ENCODE data around the gene ELP2. TPM values are rescaled to one million over a fixed set of nuclear protein-coding genes. Genes with fewer than 3 reads are reported as not detected.
"Not testable (repeated sequence)": the region's sequence is repeated elsewhere in the genome, so short reads cannot be mapped to it uniquely, and the experiment has no call there.

ELP2 gene
- total RNA-seq, 1 experiment from 2014 or later: 92.2 TPM

DNA sequence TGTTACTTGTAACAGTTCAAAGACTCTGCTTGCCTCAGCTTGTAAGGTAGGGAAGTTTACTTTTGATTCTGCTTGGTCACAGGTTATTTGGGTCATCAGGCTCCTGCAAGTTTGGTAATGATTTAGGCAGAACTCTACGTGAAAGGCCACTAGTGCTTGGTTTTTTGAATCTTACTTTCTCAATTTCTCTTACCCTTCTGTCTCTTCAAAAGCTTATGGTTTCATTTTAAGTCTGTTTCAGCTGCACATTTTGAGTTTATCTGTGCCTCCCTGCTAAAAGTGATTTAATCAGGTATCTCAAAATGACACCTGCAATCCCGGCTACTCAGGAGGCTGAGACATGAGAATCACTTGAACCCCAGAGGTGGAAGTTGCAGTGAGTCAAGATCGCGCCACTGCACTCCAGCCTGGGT lies 31.3 kb downstream of the ELP2 start:
- no peak for DNase-seq
- H3K36me3 ChIP-seq (replicated peaks; ENCODE audit: control insufficient read depth, insufficient read depth, low read length): peaks cover 29% of the 10 kb centered on the region

DNA sequence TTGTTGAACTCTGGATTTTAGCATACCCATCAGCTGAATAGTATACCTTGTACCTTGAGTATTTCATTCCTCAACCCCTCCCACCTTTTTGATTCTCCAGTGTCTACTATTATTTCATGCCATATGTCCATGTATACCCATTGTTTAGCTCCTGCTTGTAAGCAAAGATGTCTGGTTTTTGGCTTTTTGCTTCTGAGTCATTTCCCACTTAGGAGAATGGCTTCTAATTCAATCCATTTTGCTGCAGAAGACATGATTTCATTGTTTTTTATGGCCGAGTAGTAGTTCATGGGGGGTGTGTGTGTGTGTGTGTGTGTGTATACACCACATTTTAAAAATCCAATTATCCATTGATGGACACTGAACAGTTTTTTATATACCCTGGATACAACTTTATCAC lies 33.3 kb downstream of the ELP2 start:
- no peak for DNase-seq
- H3K27me3 ChIP-seq (ENCODE audit: control insufficient read depth, insufficient read depth, low read length): no peaks in the 10 kb centered on the region
- peaks cover 23% of the 10 kb centered on the region for H3K36me3 ChIP-seq (replicated peaks; ENCODE audit: control insufficient read depth, insufficient read depth, low read length)
- no peak overlapping the region for H3K4me3 ChIP-seq (ENCODE audit: insufficient read depth, low read depth, low read length)

More for the DNA sequence above, 31.3 kb downstream of the ELP2 start:
- Histone ChIP-seq H3K4me3 (ENCODE audit: insufficient read depth, low read depth, low read length) (no peak overlapping the region), H3K27me3 (ENCODE audit: control insufficient read depth, insufficient read depth, low read length) (no peaks in the 10 kb centered on the region)

DNA sequence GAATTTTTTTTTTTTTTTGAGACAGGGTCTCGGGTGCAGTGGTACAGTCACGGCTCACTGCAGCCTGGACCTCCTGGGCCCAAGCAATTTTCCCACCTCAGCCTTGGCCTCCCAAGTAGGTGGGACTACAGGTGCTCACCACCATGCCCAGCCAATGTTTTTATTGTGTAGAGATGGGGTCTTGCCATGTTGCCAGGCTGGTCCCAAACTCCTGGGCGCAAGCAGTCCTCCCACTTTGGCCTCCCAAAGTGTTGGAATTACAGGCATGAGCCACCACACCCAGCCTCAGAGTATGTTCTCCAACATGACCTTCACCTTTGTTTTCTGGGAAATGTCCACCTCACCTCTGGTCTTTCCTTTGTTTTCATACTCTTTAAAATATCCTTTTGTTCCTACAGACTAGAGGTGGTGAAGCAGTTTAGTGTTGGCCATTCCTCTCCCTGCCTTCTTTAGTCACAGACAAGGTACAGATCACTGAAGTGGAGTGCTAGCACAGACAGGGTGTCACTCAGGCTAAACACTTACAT lies 38.1 kb downstream of the ELP2 start:
- H3K27me3 ChIP-seq (ENCODE audit: control insufficient read depth, insufficient read depth, low read length): no peaks in the 10 kb centered on the region
- H3K4me3 ChIP-seq (ENCODE audit: insufficient read depth, low read depth, low read length): no peak overlapping the region
- DNase-seq: no peak
- peaks cover 32% of the 10 kb centered on the region for H3K36me3 ChIP-seq (replicated peaks; ENCODE audit: control insufficient read depth, insufficient read depth, low read length)

DNA sequence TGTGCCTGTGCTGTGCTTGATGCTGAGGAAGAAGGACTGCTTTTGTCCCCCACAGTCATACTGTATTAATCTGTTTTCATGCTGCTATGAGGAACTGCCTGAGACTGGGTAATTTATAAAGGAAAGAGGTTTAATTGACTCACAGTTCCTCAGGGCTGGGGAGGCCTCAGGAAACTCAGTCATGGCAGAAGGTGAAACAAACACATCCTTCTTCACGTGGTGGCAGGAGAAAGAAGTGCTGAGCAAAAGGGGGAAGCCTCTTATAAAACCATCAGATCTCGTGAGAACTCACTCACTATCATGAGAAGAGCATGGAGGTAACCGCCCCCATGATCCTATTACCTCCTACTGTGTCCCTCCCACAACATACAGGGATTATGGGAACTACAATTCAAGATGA lies 38.6 kb downstream of the ELP2 start:
- peaks cover 32% of the 10 kb centered on the region for H3K36me3 ChIP-seq (replicated peaks; ENCODE audit: control insufficient read depth, insufficient read depth, low read length)
- H3K4me3 ChIP-seq (ENCODE audit: insufficient read depth, low read depth, low read length); H3K27me3 ChIP-seq (ENCODE audit: control insufficient read depth, insufficient read depth, low read length); DNase-seq: not testable (repeated sequence)

DNA sequence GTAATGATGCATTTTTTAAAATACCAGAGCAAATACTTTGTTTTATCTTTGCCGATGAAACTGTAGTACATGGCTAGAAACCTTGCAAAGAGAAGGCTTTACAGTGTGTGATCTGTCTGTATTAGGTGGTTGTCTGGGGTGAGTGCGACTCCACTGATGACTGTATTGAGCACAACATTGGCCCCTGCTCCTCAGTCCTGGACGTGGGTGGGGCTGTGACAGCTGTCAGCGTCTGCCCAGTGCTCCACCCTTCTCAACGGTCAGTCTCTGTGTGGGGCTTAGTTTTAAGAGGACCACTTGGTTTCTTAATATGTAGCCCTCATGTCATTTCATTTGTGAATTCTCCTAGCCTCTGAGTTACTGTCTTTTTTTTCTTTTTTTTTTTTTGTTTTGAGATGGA lies 40.2 kb downstream of the ELP2 start:
- H3K4me3 ChIP-seq (ENCODE audit: insufficient read depth, low read depth, low read length): no peak overlapping the region
- H3K27me3 ChIP-seq (ENCODE audit: control insufficient read depth, insufficient read depth, low read length): no peaks in the 10 kb centered on the region
- H3K36me3 ChIP-seq (replicated peaks; ENCODE audit: control insufficient read depth, insufficient read depth, low read length): peaks cover 32% of the 10 kb centered on the region
- no peak for DNase-seq

DNA sequence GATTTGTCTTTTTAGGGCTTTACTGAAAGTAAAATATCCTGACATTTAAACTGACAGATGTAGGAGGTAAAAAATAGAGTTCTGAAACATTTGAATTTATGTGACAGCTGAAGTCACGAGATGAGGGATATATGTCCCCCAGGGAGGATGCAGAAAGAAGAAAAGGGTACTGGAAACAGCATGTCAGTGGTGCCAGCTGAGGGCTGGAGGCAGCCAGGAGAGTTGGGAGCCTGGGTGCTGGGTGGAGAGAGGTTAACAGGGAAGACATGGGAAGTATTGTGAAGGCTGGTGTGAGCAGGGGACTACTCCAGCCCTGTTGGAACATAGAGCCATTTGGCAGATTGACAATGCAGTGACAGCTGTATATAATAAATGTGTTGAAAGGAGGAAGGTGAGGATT lies 45.8 kb downstream of the ELP2 start:
- H3K4me3 ChIP-seq (ENCODE audit: insufficient read depth, low read depth, low read length): no peak overlapping the region
- no peaks in the 10 kb centered on the region for H3K27me3 ChIP-seq (ENCODE audit: control insufficient read depth, insufficient read depth, low read length)
- no peak for DNase-seq
- peaks cover 24% of the 10 kb centered on the region for H3K36me3 ChIP-seq (replicated peaks; ENCODE audit: control insufficient read depth, insufficient read depth, low read length)

DNA sequence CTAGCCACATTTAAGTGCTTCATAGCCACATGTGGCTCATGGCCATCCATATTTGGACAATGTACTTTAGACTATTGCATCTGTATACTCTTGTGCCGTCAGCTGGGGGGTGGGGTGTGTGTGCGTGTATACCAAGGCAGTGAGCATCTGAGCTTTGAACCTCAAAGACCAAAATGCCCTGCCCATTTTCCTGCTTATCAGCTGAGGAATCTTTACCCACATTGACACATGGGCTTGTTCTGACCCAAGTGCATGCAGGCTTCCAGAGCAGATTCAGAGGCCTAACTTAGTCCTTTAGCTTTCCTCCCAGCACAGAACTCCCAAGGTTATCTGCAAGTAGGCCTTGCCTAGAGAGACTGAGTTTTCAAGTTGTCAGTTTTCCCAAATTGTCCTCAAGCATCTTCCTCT lies 46.5 kb downstream of the ELP2 start:
- no peak overlapping the region for H3K4me3 ChIP-seq (ENCODE audit: insufficient read depth, low read depth, low read length)
- no peaks in the 10 kb centered on the region for H3K27me3 ChIP-seq (ENCODE audit: control insufficient read depth, insufficient read depth, low read length)
- peaks cover 19% of the 10 kb centered on the region for H3K36me3 ChIP-seq (replicated peaks; ENCODE audit: control insufficient read depth, insufficient read depth, low read length)
- no peak for DNase-seq

DNA sequence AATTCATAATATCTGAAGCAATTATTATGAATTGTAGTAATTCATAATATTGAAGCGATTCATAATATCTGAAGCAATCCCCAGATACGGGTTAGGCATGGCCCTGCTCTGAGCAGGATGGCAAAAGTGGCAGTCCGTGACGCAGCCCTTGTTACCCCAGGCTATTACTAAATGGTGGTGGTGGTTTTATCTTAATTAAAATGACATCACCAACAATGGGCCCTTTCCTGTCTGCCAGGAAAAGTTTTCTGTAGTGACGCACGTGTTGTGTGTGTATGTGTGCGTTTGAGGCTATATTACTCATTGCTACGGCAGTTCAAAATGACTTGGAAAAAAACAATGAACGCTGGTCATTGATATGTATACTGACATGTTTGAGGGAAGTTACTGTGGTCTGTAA lies 47.0 kb downstream of the ELP2 start:
- peaks cover 15% of the 10 kb centered on the region for H3K36me3 ChIP-seq (replicated peaks; ENCODE audit: control insufficient read depth, insufficient read depth, low read length)
- no peak for DNase-seq
- H3K27me3 ChIP-seq (ENCODE audit: control insufficient read depth, insufficient read depth, low read length): no peaks in the 10 kb centered on the region

DNA sequence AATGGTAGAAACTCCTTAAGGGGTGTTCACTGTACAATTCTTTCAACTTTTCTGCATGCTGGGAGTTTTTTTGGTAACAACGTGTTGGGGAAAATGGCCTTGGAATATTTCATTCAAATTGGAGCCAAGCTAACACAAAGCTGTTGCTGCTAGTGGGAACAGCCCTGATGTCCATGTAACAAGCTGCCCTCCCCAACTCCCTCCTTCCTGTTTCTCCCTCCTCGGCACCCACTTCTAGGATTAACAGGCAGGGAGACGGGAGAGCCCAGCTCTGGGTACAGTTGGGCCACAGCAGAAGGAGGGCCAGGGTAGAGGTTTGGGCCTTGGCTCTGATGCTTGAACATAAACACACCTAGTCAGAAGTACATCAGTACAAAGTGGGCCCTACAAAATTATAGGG lies 48.2 kb downstream of the ELP2 start:
- no peak for DNase-seq

More for the DNA sequence above, 47.0 kb downstream of the ELP2 start:
- no peak overlapping the region for H3K4me3 ChIP-seq (ENCODE audit: insufficient read depth, low read depth, low read length)

DNA sequence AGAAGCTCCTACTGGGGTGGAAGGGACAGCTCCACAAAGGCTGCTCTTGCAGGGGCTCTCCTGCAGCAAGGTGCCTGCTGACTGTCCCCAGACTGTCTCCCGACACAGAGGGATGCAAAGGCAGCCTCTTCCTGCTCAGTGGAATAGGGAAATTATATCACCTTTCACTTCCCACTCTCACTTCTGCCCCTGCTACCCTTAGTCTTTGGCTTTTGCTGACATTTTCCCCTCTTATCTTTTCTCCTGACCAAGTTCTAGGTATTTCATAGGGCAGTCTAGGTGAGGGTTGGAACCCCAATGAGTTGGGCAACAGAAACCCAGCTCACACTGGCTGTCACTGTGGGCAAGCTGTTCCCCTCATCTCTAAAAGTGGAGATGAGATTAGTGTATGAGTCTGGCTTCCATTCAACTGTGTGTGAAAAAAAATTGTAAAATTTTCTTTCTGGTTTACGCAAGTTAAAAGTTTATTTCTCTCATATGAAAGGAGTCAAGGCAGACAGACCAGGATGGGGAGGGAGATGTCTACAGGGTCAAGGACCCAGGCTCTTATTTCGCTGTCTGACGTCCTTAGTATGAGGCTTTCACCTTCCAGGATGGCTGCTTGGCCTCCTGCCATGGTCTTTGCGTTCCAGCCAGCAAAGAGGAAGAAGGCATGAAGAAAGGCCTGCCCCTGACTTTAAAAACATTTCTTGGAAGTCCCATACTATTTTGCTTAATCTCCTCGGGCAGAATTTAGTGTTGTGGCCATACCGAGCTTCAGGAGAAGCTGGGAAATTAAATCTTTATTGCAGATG lies 50.1 kb downstream of the ELP2 start:
- H3K36me3 ChIP-seq (replicated peaks; ENCODE audit: control insufficient read depth, insufficient read depth, low read length): peaks cover 7% of the 10 kb centered on the region
- H3K27me3 ChIP-seq (ENCODE audit: control insufficient read depth, insufficient read depth, low read length): no peaks in the 10 kb centered on the region; the same call in 1 of the 2 replicates
- no peak overlapping the region for H3K4me3 ChIP-seq (ENCODE audit: insufficient read depth, low read depth, low read length)
- no peak for DNase-seq

More for the DNA sequence above, 48.2 kb downstream of the ELP2 start:
- Histone ChIP-seq H3K27me3 (ENCODE audit: control insufficient read depth, insufficient read depth, low read length) (no peaks in the 10 kb centered on the region), H3K4me3 (ENCODE audit: insufficient read depth, low read depth, low read length) (no peak overlapping the region), H3K36me3 (replicated peaks; ENCODE audit: control insufficient read depth, insufficient read depth, low read length) (peaks cover 11% of the 10 kb centered on the region)

DNA sequence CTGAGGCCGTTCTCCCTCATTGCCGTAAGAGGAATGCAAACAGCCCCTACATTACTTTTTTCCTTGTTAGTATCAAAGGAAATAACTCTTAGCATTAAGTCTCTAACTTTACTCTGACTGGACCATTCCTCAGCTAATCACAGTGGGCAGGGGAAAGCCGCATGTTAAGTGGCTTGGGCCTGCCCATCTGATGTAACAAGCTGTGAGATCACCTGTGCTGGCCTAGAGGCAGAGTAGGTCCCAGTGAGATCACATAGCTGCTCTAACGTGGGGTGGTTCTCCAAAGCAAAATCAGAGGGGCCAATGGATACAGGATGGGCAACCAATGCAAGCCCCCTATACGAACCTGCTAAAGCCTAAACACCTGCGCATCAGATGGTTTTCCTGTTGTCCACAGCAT lies 51.7 kb downstream of the ELP2 start:
- no peak overlapping the region for H3K4me3 ChIP-seq (ENCODE audit: insufficient read depth, low read depth, low read length)
- no peaks in the 10 kb centered on the region; the same call in 1 of the 2 replicates for H3K36me3 ChIP-seq (replicated peaks; ENCODE audit: control insufficient read depth, insufficient read depth, low read length)
- no peak for DNase-seq
- H3K27me3 ChIP-seq (ENCODE audit: control insufficient read depth, insufficient read depth, low read length): peaks cover 12% of the 10 kb centered on the region

DNA sequence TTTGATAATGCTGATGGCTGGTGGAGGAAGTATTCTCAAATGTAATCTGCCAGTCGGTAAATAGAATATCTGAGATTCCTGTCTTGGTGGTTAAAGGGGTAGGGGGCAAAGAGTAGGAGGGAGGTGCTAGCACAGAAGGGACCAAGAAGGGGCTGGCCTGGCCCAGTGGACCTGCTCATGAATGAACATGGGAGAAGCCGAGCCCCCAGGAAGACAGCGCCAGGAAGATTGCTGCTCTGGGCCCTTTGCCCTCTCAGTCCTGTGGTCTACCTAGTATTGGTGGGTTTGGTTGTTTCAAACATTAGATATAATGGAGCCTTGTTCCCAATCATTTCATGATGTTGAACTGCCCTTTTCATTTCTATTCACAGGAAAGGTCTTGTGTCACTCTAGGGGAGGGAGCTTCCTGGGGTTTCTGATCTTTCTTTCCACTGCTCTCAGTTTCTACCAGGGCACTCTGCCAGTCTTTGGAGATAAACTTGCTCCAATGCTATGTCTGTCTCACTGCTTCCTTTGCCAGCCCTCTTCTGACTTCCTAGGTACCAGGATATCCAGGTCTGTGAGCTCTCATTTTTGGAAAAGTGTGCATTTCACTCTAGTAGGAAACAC lies 52.3 kb downstream of the ELP2 start:
- H3K36me3 ChIP-seq (replicated peaks; ENCODE audit: control insufficient read depth, insufficient read depth, low read length): no peaks in the 10 kb centered on the region
- no peak overlapping the region for H3K4me3 ChIP-seq (ENCODE audit: insufficient read depth, low read depth, low read length)
- no peak for DNase-seq
- peaks cover 18% of the 10 kb centered on the region for H3K27me3 ChIP-seq (ENCODE audit: control insufficient read depth, insufficient read depth, low read length)

DNA sequence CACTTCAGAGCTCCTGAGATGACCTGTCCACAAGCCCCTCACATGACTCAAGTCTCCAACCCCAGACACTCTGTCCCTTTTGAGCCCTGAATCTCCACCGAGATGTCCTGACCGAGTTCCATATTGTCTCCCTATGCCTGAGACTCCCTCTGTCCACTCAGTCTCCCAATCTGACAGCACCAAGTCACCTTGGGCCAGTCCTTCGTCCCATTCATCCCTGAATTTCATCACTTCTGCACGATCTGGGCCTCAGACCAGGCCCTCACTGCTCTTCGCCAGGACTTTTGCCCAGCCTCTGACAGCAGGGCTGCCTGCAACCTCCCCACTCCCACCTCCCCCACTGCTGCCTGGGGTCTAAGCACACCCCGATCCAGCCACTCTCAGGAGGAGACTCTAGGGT lies 53.3 kb downstream of the ELP2 start:
- Histone ChIP-seq H3K27me3 (ENCODE audit: control insufficient read depth, insufficient read depth, low read length) (peaks cover 26% of the 10 kb centered on the region), H3K4me3 (ENCODE audit: insufficient read depth, low read depth, low read length) (no peak overlapping the region), H3K36me3 (replicated peaks; ENCODE audit: control insufficient read depth, insufficient read depth, low read length) (no peaks in the 10 kb centered on the region)
- no peak for DNase-seq

DNA sequence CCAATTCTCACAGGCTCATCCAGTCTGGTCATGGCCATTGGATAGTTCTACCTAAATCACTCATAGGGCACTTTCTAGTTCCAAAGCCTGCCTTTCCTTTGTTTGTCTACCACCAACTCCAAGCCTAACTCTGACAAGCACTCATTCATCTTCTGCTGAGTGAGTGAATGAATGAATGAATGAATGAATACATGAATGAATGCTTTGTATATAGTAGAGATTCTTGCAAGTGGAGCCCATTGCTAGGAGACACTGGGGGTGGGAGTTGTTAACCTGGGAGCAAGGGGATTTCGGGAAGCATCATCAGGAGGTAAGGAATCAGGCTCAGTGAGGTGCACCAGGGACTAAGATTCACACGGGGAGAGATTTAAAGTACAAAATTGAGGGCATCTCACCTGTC lies 54.3 kb downstream of the ELP2 start:
- Histone ChIP-seq H3K36me3 (replicated peaks; ENCODE audit: control insufficient read depth, insufficient read depth, low read length) (no peaks in the 10 kb centered on the region), H3K27me3 (ENCODE audit: control insufficient read depth, insufficient read depth, low read length) (peaks cover 36% of the 10 kb centered on the region), H3K4me3 (ENCODE audit: insufficient read depth, low read depth, low read length) (no peak overlapping the region)
- no peak for DNase-seq

DNA sequence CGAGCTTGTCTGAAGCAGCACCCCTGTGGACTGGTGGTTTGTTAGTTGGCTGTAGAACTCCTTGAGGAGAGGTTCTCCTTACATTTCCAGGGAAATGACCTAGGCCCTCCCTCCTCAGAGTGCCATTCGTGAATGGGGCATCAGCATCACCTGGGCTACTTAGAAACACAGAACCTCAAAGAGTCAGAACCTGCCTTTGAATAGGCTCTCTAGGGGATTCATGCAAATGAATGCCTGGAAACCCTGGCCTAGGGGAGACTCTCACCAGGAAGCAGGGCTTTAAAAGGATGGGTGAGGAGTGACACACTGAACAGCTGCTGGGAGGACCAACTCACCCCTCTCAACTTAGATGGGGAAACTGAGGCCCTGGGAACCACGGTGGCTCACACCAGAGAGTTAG lies 55.5 kb downstream of the ELP2 start:
- DNase-seq: no peak
- no peaks in the 10 kb centered on the region for H3K36me3 ChIP-seq (replicated peaks; ENCODE audit: control insufficient read depth, insufficient read depth, low read length)
- no peak overlapping the region for H3K4me3 ChIP-seq (ENCODE audit: insufficient read depth, low read depth, low read length)
- H3K27me3 ChIP-seq (ENCODE audit: control insufficient read depth, insufficient read depth, low read length): peaks cover 38% of the 10 kb centered on the region
